HepG2 (cell line): ENCODE data around the gene TMCO4. TPM values are rescaled to one million over a fixed set of nuclear protein-coding genes. Genes with fewer than 3 reads are reported as not detected.

ENCODE experiments used
- CEBPG ChIP-seq: IDR thresholded peaks from 2 replicates; pipeline ENCODE4 v1.6.1; 2016
- CREB1 ChIP-seq, 2 experiments: fragments of 450-650 bp in 1 of 2; IDR thresholded peaks; 2 replicates each; pipeline ENCODE4 v1.6.1; 2016 to 2017; ENCODE audit warnings: control low read depth in 1 of 2, mild to moderate bottlenecking in 1 of 2, missing compliant biosample characterization in 1 of 2, missing genetic modification characterization in 1 of 2
- HHEX ChIP-seq: IDR thresholded peaks from 2 replicates; pipeline ENCODE4 v1.6.1; 2016; ENCODE audit warnings: control low read depth
- KAT7 ChIP-seq: IDR thresholded peaks from 2 replicates; pipeline ENCODE4 v1.6.1; 2018; ENCODE audit warnings: borderline replicate concordance, missing compliant biosample characterization
- KDM6A ChIP-seq: IDR thresholded peaks from 2 replicates; pipeline ENCODE4 v1.6.1; 2016; ENCODE audit warnings: low read depth
- MZF1 ChIP-seq: sonication (generic); formaldehyde crosslinking; IDR thresholded peaks from 2 replicates; pipeline ENCODE4 v1.8.1; 2023; ENCODE audit warnings: mild to moderate bottlenecking, missing genetic modification reagents, borderline replicate concordance
- SMAD1 ChIP-seq: sonication (generic); formaldehyde crosslinking; IDR thresholded peaks from 2 replicates; pipeline ENCODE4 v1.4.0; 2020; ENCODE audit warnings: missing genetic modification reagents, low read depth, mild to moderate bottlenecking, borderline replicate concordance
- THAP8 ChIP-seq: sonication (generic); formaldehyde crosslinking; IDR thresholded peaks from 2 replicates; pipeline ENCODE4 v1.5.1; 2020; ENCODE audit warnings: missing genetic modification reagents, mild to moderate bottlenecking, borderline replicate concordance
- TRIM24 ChIP-seq: sonication (generic); formaldehyde crosslinking; IDR thresholded peaks from 2 replicates; pipeline ENCODE4 v1.8.0; 2022; ENCODE audit warnings: mild to moderate bottlenecking, missing genetic modification reagents
- ZNF292 ChIP-seq: sonication (generic); formaldehyde crosslinking; IDR thresholded peaks from 2 replicates; pipeline ENCODE4 v1.8.1; 2022; ENCODE audit warnings: mild to moderate bottlenecking, low read depth, missing genetic modification reagents, borderline replicate concordance
- ZNF33B ChIP-seq: sonication (generic); formaldehyde crosslinking; IDR thresholded peaks from 2 replicates; pipeline ENCODE4 v1.5.1; 2020; ENCODE audit warnings: mild to moderate bottlenecking, missing genetic modification reagents
- ZNF543 ChIP-seq: sonication (generic); formaldehyde crosslinking; IDR thresholded peaks from 2 replicates; pipeline ENCODE4 v1.4.0; 2020; ENCODE audit warnings: mild to moderate bottlenecking, missing genetic modification reagents
- ZNF660 ChIP-seq: sonication (generic); formaldehyde crosslinking; IDR thresholded peaks from 2 replicates; pipeline ENCODE4 v1.5.1; 2020; ENCODE audit warnings: mild to moderate bottlenecking, low read depth, missing genetic modification reagents, borderline replicate concordance
- polyA plus RNA-seq, 8 experiments: library from polyadenylated mRNA; depleted of rRNA in 3 of 8; stranded (reverse) in 7 of 8; unstranded in 1 of 8; fragments of >200 nt; fragmentation: Illumina TruSeq in 4 of 8; extraction: Trizol in 4 of 8; gene quantifications; 2 replicates each; pipeline versions ENCODE4 v1.2.1 to v1.2.3, GENCODE V29; 2011 to 2016; ENCODE audit warnings: low read depth in 4 of 8, missing spikeins in 1 of 8, mixed read lengths in 1 of 8; ENCODE audit not compliant: insufficient read depth in 1 of 8
- total RNA-seq, 5 experiments: library from RNA; depleted of rRNA; stranded (reverse); fragments of >200 nt; fragmentation: Illumina TruSeq; extraction: Trizol; gene quantifications; 2 replicates each; pipeline ENCODE4 v1.2.3, GENCODE V29; 2016; ENCODE audit warnings: low read depth in 1 of 5
- TF ChIP-seq, protein P1 (sequence below): sonication (generic); formaldehyde crosslinking; IDR thresholded peaks from 2 replicates; pipeline ENCODE4 v1.5.1; 2020; ENCODE audit warnings: missing genetic modification reagents, mild to moderate bottlenecking, borderline replicate concordance
- TF ChIP-seq, protein P2 (sequence below): sonication (generic); formaldehyde crosslinking; IDR thresholded peaks from 2 replicates; pipeline ENCODE4 v1.4.0; 2020; ENCODE audit warnings: mild to moderate bottlenecking, missing genetic modification reagents
- TF ChIP-seq, protein P3 (sequence below): sonication (generic); formaldehyde crosslinking; IDR thresholded peaks from 2 replicates; pipeline ENCODE4 v1.5.0; 2020; ENCODE audit warnings: mild to moderate bottlenecking, missing genetic modification reagents, borderline replicate concordance

TMCO4 gene
- total and polyA plus RNA-seq, 2 of the 13 experiments (the other 11 are each of a cell fraction or from before 2014, with no cell fraction given) = 2.1 to 4.1 TPM

DNA sequence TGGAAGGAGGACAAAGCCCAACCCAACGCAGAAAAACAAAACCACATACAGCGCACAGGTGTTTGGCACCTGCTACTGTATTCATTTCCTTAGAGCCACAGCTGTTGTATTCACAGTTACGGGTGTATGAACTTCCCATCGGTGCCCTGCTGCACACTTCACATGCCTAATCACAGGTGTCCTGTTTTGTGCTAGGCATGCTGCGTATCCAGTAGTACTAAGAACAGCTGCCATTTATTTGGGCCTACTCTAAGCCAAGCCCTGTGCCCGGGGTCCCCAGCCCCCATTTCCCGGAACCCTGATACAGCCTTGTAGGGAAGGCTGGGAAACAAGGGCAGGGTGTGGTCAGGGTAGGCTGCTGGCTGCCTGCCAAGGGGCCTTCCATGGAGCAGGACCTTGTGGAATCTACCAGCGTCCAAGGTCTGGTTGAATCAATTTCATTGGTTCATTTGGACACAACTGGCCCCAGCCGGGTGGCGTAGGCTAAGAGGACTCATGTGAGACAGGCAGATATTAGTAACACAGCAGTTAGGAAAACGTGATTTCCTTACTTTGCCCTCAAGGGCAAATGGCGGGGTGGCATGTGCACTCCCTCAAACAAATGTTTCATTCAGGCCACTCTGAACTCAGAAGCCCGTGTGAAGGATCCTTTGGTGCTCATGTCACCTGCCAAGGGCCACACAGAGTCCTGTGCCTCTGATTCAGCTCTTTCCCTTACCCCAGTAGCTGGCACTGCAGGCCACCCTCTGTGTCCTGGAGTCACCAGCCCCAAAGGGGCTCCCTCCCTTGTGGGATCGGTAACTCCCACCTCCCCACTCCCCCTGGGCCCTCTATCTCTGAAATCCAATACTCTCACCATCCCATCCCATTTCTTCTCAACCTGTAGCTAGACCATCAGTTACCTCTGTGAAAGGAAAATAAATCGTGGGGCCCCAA lies 16.4 kb upstream of the TMCO4 start (continued):
- no peak for TF ChIP-seq SMAD1 (CRISPR knock-in tag)
- no peak for TF ChIP-seq CEBPG (CRISPR knock-in tag)
- TF ChIP-seq, protein P1, sequence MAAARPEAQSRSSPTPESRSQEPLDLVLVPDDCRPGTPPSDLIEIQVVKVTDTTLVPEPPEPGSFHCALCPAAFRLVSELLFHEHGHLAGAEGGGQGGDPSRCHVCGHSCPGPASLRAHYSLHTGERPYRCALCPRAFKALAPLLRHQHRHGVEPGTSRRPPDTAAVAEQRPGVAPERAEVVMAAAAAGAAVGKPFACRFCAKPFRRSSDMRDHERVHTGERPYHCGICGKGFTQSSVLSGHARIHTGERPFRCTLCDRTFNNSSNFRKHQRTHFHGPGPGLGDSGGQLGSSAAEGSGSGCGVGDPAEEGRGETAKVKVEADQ = no peak
- TF ChIP-seq THAP8 (CRISPR knock-in tag) = no peak
- TF ChIP-seq ZNF292 (CRISPR knock-in tag) = peak; percentile 54; the same call in 1 of the 2 replicates
- peak; percentile 45; the same call in 1 of the 2 replicates for TF ChIP-seq KDM6A (CRISPR knock-in tag)
- TF ChIP-seq, protein P2, sequence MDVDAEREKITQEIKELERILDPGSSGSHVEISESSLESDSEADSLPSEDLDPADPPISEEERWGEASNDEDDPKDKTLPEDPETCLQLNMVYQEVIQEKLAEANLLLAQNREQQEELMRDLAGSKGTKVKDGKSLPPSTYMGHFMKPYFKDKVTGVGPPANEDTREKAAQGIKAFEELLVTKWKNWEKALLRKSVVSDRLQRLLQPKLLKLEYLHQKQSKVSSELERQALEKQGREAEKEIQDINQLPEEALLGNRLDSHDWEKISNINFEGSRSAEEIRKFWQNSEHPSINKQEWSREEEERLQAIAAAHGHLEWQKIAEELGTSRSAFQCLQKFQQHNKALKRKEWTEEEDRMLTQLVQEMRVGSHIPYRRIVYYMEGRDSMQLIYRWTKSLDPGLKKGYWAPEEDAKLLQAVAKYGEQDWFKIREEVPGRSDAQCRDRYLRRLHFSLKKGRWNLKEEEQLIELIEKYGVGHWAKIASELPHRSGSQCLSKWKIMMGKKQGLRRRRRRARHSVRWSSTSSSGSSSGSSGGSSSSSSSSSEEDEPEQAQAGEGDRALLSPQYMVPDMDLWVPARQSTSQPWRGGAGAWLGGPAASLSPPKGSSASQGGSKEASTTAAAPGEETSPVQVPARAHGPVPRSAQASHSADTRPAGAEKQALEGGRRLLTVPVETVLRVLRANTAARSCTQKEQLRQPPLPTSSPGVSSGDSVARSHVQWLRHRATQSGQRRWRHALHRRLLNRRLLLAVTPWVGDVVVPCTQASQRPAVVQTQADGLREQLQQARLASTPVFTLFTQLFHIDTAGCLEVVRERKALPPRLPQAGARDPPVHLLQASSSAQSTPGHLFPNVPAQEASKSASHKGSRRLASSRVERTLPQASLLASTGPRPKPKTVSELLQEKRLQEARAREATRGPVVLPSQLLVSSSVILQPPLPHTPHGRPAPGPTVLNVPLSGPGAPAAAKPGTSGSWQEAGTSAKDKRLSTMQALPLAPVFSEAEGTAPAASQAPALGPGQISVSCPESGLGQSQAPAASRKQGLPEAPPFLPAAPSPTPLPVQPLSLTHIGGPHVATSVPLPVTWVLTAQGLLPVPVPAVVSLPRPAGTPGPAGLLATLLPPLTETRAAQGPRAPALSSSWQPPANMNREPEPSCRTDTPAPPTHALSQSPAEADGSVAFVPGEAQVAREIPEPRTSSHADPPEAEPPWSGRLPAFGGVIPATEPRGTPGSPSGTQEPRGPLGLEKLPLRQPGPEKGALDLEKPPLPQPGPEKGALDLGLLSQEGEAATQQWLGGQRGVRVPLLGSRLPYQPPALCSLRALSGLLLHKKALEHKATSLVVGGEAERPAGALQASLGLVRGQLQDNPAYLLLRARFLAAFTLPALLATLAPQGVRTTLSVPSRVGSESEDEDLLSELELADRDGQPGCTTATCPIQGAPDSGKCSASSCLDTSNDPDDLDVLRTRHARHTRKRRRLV = no peak
- no peak for TF ChIP-seq HHEX (CRISPR knock-in tag)
- 0 out of 2 replicates have a peak, but pooled peaks have one; percentile 45 for TF ChIP-seq KAT7 (CRISPR knock-in tag)
- TF ChIP-seq ZNF660 (CRISPR knock-in tag) = no peak
- TF ChIP-seq TRIM24 = no peak
- TF ChIP-seq, protein P3, sequence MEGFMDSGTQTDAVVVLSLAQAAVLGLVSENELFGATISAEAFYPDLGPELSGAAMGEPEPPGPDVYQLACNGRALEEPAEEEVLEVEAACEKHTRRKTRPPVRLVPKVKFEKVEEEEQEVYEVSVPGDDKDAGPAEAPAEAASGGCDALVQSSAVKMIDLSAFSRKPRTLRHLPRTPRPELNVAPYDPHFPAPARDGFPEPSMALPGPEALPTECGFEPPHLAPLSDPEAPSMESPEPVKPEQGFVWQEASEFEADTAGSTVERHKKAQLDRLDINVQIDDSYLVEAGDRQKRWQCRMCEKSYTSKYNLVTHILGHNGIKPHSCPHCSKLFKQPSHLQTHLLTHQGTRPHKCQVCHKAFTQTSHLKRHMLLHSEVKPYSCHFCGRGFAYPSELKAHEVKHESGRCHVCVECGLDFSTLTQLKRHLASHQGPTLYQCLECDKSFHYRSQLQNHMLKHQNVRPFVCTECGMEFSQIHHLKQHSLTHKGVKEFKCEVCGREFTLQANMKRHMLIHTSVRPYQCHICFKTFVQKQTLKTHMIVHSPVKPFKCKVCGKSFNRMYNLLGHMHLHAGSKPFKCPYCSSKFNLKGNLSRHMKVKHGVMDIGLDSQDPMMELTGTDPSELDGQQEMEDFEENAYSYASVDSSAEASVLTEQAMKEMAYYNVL = peak; percentile 28; the same call in 1 of the 2 replicates
- no peak for TF ChIP-seq ZNF33B (CRISPR knock-in tag)
- no peak for TF ChIP-seq MZF1
- TF ChIP-seq CREB1 (IDR thresholded peaks at IDR 0.05) = no peak
- 0 out of 2 replicates have a peak, but pooled peaks have one; percentile 48 for TF ChIP-seq CREB1 (CRISPR knock-in tag; IDR thresholded peaks at IDR 0.05)
- 0 out of 2 replicates have a peak, but pooled peaks have one; percentile 15 for TF ChIP-seq ZNF543 (CRISPR knock-in tag)
